KMS-11 (cell line): Measurements from ENCODE around the gene PURB.
"Not testable (repeated sequence)": the region's sequence is repeated elsewhere in the genome, so short reads cannot be mapped to it uniquely, and the experiment has no call there.

Experiments
- H2AFZ ChIP-seq: fragments of 200-600 bp; sonication (generic); 2 replicates; pipeline ENCODE4 v1.6.1; 2016; ENCODE audit warnings: antibody characterized with exemption, mixed run types, low read depth
- H3K27ac ChIP-seq: fragments of 200-600 bp; sonication (generic); 2 replicates; pipeline ENCODE4 v1.6.1; 2016; ENCODE audit warnings: mild to moderate bottlenecking, mixed run types
- H3K27me3 ChIP-seq: fragments of 200-600 bp; sonication (generic); 2 replicates; pipeline ENCODE4 v1.6.1; 2017; ENCODE audit warnings: mild to moderate bottlenecking, low read depth, mixed run types, moderate library complexity; ENCODE audit not compliant: insufficient read depth
- H3K36me3 ChIP-seq: fragments of 200-600 bp; sonication (generic); 2 replicates; pipeline ENCODE4 v1.6.1; 2017; ENCODE audit warnings: mild to moderate bottlenecking, mixed run types; ENCODE audit not compliant: insufficient read depth
- H3K4me1 ChIP-seq: fragments of 200-600 bp; sonication (generic); 2 replicates; pipeline ENCODE4 v1.6.1; 2016; ENCODE audit warnings: mild to moderate bottlenecking, low read depth, mixed run types; ENCODE audit not compliant: poor library complexity, severe bottlenecking
- H3K4me2 ChIP-seq: fragments of 200-600 bp; sonication (generic); 2 replicates; pipeline ENCODE4 v1.7.0; 2016; ENCODE audit warnings: mild to moderate bottlenecking, mixed run types
- H3K4me3 ChIP-seq: fragments of 200-600 bp; sonication (generic); IDR thresholded peaks from 2 replicates; pipeline ENCODE4 v1.6.1; 2017; ENCODE audit warnings: low read depth, low read length, mixed read lengths; ENCODE audit not compliant: insufficient read depth
- H3K79me2 ChIP-seq: fragments of 200-600 bp; sonication (generic); 2 replicates; pipeline ENCODE4 v1.6.1; 2016; ENCODE audit warnings: low read depth, mixed run types; ENCODE audit not compliant: insufficient read depth
- H3K9ac ChIP-seq: fragments of 200-600 bp; sonication (generic); 2 replicates; pipeline ENCODE4 v1.6.1; 2016; ENCODE audit warnings: mild to moderate bottlenecking, mixed run types
- H4K20me1 ChIP-seq: fragments of 200-600 bp; sonication (generic); 2 replicates; pipeline ENCODE4 v1.6.1; 2016; ENCODE audit warnings: mild to moderate bottlenecking, mixed run types; ENCODE audit not compliant: insufficient read depth
- CTCF ChIP-seq: fragments of 200-600 bp; sonication (generic); conservative IDR thresholded peaks from 2 replicates; pipeline ENCODE4 v1.6.1; 2017; ENCODE audit warnings: low read depth, mild to moderate bottlenecking, antibody characterized with exemption, low read length, moderate library complexity, mixed read lengths

PURB gene

GRCh38 chr7:44847920-44848634 is 37.3 kb downstream of the PURB start, which contains the start of gene H2AZ2:
Gene H2AZ2 (minus strand): TSS chr7:44848087. CDS start chr7:44847971, 116 bp downstream.
- TF ChIP-seq CTCF: peak; percentile 53; the same call in 1 of the 2 replicates
- peak within 1 kb of the TSS; percentile 75 for H2AFZ ChIP-seq
- H4K20me1 ChIP-seq: peaks cover 29% of the 10 kb centered on the region
- H3K4me3 ChIP-seq: no peak within 1 kb of the TSS
- peaks cover 42% of the 10 kb centered on the region for H3K79me2 ChIP-seq
- peak within 1 kb of the TSS; percentile 88 for H3K9ac ChIP-seq
- H3K4me1 ChIP-seq: peaks cover 42% of the 10 kb centered on the region
- H3K27ac ChIP-seq: peak within 1 kb of the TSS; percentile 80
- no peaks in the 10 kb centered on the region for H3K27me3 ChIP-seq
- peak within 1 kb of the TSS; percentile 74 for H3K4me2 ChIP-seq
- H3K36me3 ChIP-seq: no peaks in the 10 kb centered on the region

GRCh38 chr7:44847509-44847919 is 37.8 kb downstream of the PURB start:
- peak overlapping the region; percentile 43 for H2AFZ ChIP-seq

GRCh38 chr7:44846816-44847508 is 38.4 kb downstream of the PURB start:
- no peaks in the 10 kb centered on the region for H3K36me3 ChIP-seq
- no peak for TF ChIP-seq CTCF
- peaks cover 42% of the 10 kb centered on the region for H3K4me1 ChIP-seq
- peak overlapping the region; percentile 88 for H3K9ac ChIP-seq
- peak overlapping the region; percentile 80 for H3K27ac ChIP-seq
- H3K4me3 ChIP-seq: no peak overlapping the region
- peak overlapping the region; percentile 74 for H3K4me2 ChIP-seq
- H3K27me3 ChIP-seq: no peaks in the 10 kb centered on the region
- peaks cover 53% of the 10 kb centered on the region for H3K79me2 ChIP-seq
- peaks cover 29% of the 10 kb centered on the region for H4K20me1 ChIP-seq
- peak overlapping the region; percentile 43; the same call in 1 of the 2 replicates for H2AFZ ChIP-seq

More at GRCh38 chr7:44847509-44847919, 37.8 kb downstream of the PURB start:
- H3K27ac ChIP-seq: peak overlapping the region; percentile 80
- peaks cover 29% of the 10 kb centered on the region for H4K20me1 ChIP-seq
- H3K4me1 ChIP-seq: peaks cover 41% of the 10 kb centered on the region
- H3K27me3 ChIP-seq: no peaks in the 10 kb centered on the region
- no peak overlapping the region for H3K4me3 ChIP-seq
- peaks cover 48% of the 10 kb centered on the region for H3K79me2 ChIP-seq
- H3K9ac ChIP-seq: peak overlapping the region; percentile 88
- H3K4me2 ChIP-seq: peak overlapping the region; percentile 74
- H3K36me3 ChIP-seq: no peaks in the 10 kb centered on the region
- peak; percentile 85 for TF ChIP-seq CTCF

GRCh38 chr7:44846390-44846789 is 38.9 kb downstream of the PURB start:
- Histone ChIP-seq H3K79me2 (peaks cover 59% of the 10 kb centered on the region), H4K20me1 (peaks cover 29% of the 10 kb centered on the region), H3K4me2 (peak overlapping the region; percentile 74), H3K9ac (peak overlapping the region; percentile 88; the same call in 1 of the 2 replicates), H3K4me1 (peaks cover 46% of the 10 kb centered on the region)
- not testable (repeated sequence) for H3K27me3 ChIP-seq, H3K36me3 ChIP-seq, H2AFZ ChIP-seq, H3K4me3 ChIP-seq, H3K27ac ChIP-seq
